Measurements from ENCODE around the gene IL19. TPM values are rescaled to one million over a fixed set of nuclear protein-coding genes. Genes with fewer than 3 reads are reported as not detected.
A peak's percentile ranks its signal among the peaks of the same experiment; 100 is the strongest.

Gene IL19
- total RNA-seq, 1 donor from 2014 or later, result not detected

DNA sequence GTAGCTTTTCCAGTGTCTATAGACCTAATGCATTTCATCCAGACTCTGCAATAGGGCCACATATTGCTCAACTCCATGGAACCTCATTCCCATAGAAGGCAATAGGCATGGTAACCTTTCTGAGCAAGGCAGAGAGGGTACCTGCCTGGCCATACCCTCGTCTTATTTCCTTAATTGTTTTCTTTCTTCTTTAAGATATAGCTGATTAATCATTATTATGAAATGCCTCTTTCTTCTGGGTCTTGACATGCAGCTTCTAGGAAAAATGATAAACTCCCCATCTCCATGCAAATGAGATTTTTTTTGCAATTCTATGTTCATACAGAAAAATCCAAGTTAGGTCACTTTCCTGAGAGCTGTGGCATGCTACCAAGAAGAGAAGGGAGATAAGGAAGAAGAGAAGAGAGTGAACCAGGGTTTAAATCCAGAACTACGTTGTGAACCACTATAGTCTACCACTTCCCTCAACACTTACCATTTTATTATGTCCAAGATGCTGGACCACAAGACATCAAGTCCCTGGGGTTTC, 61.8 kb downstream of the IL19 start:
- no peaks in the 10 kb centered on the region for H3K9me3 ChIP-seq
- no peak overlapping the region for H3K27ac ChIP-seq
- DNase-seq (no peak), ATAC-seq (no peak)
- no peaks in the 10 kb centered on the region for H3K36me3 ChIP-seq
- TF ChIP-seq, protein P1, sequence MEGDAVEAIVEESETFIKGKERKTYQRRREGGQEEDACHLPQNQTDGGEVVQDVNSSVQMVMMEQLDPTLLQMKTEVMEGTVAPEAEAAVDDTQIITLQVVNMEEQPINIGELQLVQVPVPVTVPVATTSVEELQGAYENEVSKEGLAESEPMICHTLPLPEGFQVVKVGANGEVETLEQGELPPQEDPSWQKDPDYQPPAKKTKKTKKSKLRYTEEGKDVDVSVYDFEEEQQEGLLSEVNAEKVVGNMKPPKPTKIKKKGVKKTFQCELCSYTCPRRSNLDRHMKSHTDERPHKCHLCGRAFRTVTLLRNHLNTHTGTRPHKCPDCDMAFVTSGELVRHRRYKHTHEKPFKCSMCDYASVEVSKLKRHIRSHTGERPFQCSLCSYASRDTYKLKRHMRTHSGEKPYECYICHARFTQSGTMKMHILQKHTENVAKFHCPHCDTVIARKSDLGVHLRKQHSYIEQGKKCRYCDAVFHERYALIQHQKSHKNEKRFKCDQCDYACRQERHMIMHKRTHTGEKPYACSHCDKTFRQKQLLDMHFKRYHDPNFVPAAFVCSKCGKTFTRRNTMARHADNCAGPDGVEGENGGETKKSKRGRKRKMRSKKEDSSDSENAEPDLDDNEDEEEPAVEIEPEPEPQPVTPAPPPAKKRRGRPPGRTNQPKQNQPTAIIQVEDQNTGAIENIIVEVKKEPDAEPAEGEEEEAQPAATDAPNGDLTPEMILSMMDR (IDR thresholded peaks at IDR 0.05), result no peak
- intact Hi-C loops (cut with DNase I), result no loop called here
- no peak overlapping the region for H3K4me3 ChIP-seq
- peaks cover 33% of the 10 kb centered on the region for H3K4me1 ChIP-seq
- H3K27me3 ChIP-seq (ENCODE audit: low read depth), result no peaks in the 10 kb centered on the region

DNA sequence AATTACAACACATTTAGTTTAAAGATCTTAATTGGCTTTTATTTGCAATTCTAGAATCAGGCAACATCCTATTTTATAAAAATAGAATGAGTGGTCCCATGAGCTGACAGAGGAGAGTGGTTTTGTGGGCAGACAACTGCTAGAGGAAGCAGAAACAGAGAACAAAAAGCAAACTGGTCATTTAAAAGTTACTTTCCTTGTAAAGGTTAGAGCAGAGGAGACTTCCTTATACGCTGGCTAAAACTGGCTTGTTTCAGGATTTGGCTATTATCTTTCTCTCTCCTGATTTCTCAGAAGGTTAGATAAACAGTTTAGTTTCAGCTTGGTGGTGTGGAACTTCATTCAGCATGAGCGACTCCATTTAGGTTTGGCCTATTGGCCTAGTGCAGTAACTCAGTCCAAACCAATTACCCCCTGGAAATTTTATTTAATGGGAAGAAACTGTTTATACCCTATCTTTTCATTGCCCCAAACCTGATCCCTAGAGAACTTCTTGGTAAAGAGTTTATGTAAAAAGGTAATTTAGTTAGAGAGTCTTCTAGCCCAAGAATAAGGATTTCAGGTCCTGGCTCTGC, 62.6 kb downstream of the IL19 start:
- Histone ChIP-seq H3K27ac (no peak overlapping the region), H3K36me3 (no peaks in the 10 kb centered on the region), H3K27me3 (ENCODE audit: low read depth) (no peaks in the 10 kb centered on the region), H3K4me1 (peaks cover 33% of the 10 kb centered on the region), H3K9me3 (no peaks in the 10 kb centered on the region), H3K4me3 (no peak overlapping the region)
- intact Hi-C loops (cut with DNase I), result no loop called here
- TF ChIP-seq, protein P1 (IDR thresholded peaks at IDR 0.05), result no peak
- ATAC-seq (peak in 1 of 2 donors; percentile 64), DNase-seq (no peak)

DNA sequence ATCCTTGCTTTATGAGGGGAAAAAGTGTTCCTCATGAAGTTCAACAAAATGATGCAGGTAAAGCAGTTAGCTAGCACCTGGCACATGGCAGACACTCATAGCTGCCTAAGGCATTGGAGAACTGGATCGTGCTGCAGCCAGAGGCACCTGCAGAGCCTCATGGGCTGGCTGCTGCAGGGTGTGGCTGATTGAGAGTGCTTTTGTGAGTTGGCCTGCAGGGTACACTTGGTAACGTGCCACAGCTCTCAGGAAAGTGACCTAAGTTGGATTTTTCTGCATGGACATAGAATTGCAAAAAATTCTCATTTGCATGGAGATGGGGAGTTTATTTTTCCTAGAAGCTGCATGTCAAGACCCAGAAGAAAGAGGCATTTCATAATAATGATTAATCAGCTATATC, 63.2 kb downstream of the IL19 start:
- no peaks in the 10 kb centered on the region for H3K9me3 ChIP-seq
- no peak overlapping the region for H3K27ac ChIP-seq
- no peak overlapping the region for H3K4me3 ChIP-seq
- ATAC-seq, result peak; percentile 61 to 74
- no peaks in the 10 kb centered on the region for H3K36me3 ChIP-seq
- intact Hi-C loops (cut with DNase I), result no loop called here
- TF ChIP-seq, protein P1 (IDR thresholded peaks at IDR 0.05), result no peak
- no peaks in the 10 kb centered on the region for H3K27me3 ChIP-seq (ENCODE audit: low read depth)
- peaks cover 33% of the 10 kb centered on the region for H3K4me1 ChIP-seq
- DNase-seq, result peak; percentile 61

DNA sequence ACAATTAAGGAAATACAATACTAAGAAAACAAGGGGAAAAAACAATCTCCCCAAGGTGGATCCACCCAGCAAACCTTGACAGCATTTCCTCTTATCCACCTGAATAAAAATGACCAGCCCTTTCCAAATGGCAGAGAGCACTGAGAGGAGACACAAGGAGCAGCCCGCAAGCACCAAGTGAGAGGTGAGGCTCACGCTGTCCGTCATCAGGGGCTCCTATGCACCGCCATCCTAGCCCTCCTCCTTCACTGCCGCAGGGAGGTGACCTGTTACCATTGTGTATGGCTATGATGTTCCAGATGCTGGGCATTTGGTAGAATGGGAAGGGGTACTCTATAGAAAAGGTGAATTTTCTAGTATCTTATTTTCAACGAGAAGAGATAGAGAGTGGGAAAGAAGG, 63.6 kb downstream of the IL19 start:
- H3K27ac ChIP-seq, result no peak overlapping the region
- TF ChIP-seq, protein P1 (IDR thresholded peaks at IDR 0.05), result no peak
- no peaks in the 10 kb centered on the region for H3K36me3 ChIP-seq
- DNase-seq (no peak), ATAC-seq (no peak)
- intact Hi-C loops (cut with DNase I), result no loop called here
- peaks cover 30% of the 10 kb centered on the region for H3K4me1 ChIP-seq
- no peaks in the 10 kb centered on the region for H3K9me3 ChIP-seq
- H3K27me3 ChIP-seq (ENCODE audit: low read depth), result no peaks in the 10 kb centered on the region
- no peak overlapping the region for H3K4me3 ChIP-seq

DNA sequence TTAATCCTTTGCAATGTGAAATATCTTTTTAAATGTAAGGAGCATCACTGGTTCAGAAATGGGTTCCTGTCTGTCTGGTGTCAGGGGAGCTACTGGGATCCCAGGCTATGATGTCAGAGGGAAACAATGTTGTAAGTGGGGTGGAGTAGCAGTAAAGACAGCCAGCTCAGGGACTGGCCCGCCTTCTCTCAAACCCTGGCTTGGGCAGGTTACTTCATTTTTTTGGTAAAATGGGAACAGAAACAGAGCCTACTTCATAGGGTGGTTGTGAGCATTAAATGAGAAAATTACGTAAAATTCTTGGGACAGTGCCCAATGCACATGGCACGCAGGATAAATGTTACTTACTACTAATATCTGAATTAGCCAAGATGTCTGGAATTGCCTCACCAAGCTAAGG, 64.1 kb downstream of the IL19 start:
- H3K36me3 ChIP-seq, result no peaks in the 10 kb centered on the region
- H3K4me1 ChIP-seq, result peaks cover 25% of the 10 kb centered on the region
- intact Hi-C loops (cut with DNase I), result no loop called here
- DNase-seq, result peak; percentile 70
- no peak overlapping the region for H3K4me3 ChIP-seq
- no peaks in the 10 kb centered on the region for H3K27me3 ChIP-seq (ENCODE audit: low read depth)
- no peak overlapping the region for H3K27ac ChIP-seq
- TF ChIP-seq, protein P1 (IDR thresholded peaks at IDR 0.05), result no peak
- ATAC-seq, result peak; percentile 74 to 79
- no peaks in the 10 kb centered on the region for H3K9me3 ChIP-seq

Measured in lower lobe of right lung (tissue), 2 donors.